ENCODE measurements around the gene INIP.

- TF ChIP-seq CTCF (conservative IDR thresholded peaks at IDR 0.05; ENCODE audit: low read length) (no peak), EZH2phosphoT487 (IDR thresholded peaks at IDR 0.05; ENCODE audit: borderline replicate concordance) (no peak)
These were observed 10.5 kb upstream of the INIP start for GRCh38 chr9:112728401-112728800.
